GM12892 (cell line): ENCODE results near the gene SNX27.
"Not testable (repeated sequence)": the region's sequence is repeated elsewhere in the genome, so short reads cannot be mapped to it uniquely, and the experiment has no call there.

Source experiments
- DNase-seq: peaks from one replicate; pipeline ENCODE4 v3.0.0; 2011; ENCODE audit not compliant: insufficient read length
- FAIRE-seq: peaks from 2 replicates; lab custom pipeline; 2011; peaks lifted over from hg19 to GRCh38; lab: Jason Lieb, UNC
- POLR2A ChIP-seq: IDR thresholded peaks from 2 replicates; pipeline ENCODE4 v1.6.1; 2011; ENCODE audit warnings: low read depth, low read length, control low read depth
- POLR2AphosphoS5 ChIP-seq: IDR thresholded peaks from 2 replicates; pipeline ENCODE4 v1.6.1; 2011; ENCODE audit warnings: low read depth, low read length, control low read depth
- TAF1 ChIP-seq: IDR thresholded peaks from 2 replicates; pipeline ENCODE4 v1.6.1; 2011; ENCODE audit warnings: low read depth, mild to moderate bottlenecking, control low read depth, low read length, borderline replicate concordance

Gene SNX27

GRCh38 chr1:151720974-151721787 is 109.3 kb downstream of the SNX27 start, which contains the start of gene RIIAD1:
Gene RIIAD1 (plus strand): TSS chr1:151721522. CDS start chr1:151721537, 15 bp downstream.
- TF ChIP-seq POLR2A (no peak), POLR2AphosphoS5 (no peak), TAF1 (no peak)
- peak; percentile 89 for DNase-seq
- FAIRE-seq, result no peak

DNA sequence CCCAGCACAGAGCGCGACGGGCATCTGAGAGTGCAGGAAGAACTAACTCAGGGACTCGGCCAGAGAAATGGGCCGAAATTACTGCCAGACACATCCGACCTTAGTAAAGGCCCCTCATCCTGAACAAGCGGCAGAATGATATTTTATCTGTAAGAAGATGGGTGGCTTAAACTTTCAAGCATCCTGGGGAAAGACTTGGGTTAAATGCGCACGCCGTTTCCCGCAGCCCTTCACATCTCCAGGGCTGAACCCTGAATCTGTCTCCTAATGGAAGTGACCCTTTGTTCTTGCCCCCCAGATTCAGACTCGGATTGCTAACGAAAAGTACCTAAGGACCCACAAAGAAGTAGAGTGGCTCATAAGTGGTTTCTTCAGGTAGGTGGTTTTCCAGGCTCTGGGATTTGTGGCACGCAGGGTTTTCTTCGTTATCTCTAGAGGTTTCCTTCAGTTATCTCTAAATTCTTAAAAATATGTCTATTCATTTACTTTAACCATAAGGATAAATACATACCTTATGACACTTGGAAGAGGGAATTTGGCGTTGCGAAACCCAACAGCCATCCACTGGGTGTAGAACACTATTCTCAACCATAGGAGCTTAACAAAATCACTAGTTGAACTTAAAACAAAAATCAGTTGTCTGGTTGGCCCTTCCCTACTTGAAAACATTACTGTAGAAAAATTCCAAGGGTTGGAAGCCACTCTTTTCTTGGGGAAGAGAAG is 110.1 kb downstream of the SNX27 start:
- TF ChIP-seq TAF1 (no peak), POLR2AphosphoS5 (no peak), POLR2A (no peak)
- DNase-seq, result no peak

GRCh38 chr1:151723726-151724370 is 112.0 kb downstream of the SNX27 start:
- FAIRE-seq, result no peak
- DNase-seq, result no peak
- TF ChIP-seq POLR2AphosphoS5 (no peak), TAF1 (no peak), POLR2A (no peak)

More for the DNA sequence above, 110.1 kb downstream of the SNX27 start:
- no peak for FAIRE-seq

GRCh38 chr1:151728151-151729054 is 116.6 kb downstream of the SNX27 start:
- DNase-seq (no peak), FAIRE-seq (no peak)
- TF ChIP-seq POLR2AphosphoS5, result no peak
- no peak for TF ChIP-seq POLR2A
- no peak for TF ChIP-seq TAF1

GRCh38 chr1:151729157-151729965 is 117.5 kb downstream of the SNX27 start:
- FAIRE-seq, result no peak
- TF ChIP-seq POLR2A (no peak), POLR2AphosphoS5 (no peak), TAF1 (no peak)

DNA sequence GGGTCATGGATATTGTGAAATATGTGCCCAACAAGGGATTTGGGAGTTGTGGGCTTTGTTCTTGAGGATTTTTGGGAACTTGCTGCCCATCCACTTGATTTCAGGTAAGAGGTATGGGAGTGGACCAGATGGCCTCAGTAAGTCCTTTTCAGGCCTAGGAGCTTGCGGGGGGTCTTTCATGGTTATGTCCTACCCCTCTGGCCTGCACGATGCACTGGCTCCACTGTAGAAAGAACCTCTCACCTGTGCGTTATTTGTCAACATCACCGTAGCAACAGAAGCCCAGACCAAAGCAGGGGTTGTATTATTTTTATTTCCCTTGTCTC is 118.1 kb downstream of the SNX27 start:
- no peak for FAIRE-seq
- DNase-seq, result no peak
- TF ChIP-seq POLR2AphosphoS5 (no peak), POLR2A (no peak), TAF1 (no peak)

More at GRCh38 chr1:151729157-151729965, 117.5 kb downstream of the SNX27 start:
- no peak for DNase-seq

DNA sequence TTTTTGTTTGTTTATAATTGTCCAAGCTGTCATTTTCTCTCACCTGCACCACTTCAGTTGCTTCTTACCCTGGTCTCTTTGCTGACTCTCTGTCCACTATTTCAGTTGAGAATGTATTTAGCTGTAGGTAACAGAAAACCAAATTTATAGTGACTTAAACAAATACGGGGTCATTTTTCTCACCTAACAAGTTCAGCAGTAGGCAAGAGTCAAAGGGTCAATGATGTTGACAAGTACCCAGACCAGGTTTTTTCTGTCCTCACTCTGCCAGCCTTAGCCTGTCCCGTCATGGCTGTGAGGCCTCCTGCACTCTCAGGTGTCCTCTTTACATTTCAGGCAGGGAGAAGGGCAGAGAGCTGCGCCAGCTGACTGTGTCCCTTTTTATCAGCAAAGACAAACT is 121.3 kb downstream of the SNX27 start:
- TF ChIP-seq POLR2AphosphoS5, result no peak
- no peak for TF ChIP-seq POLR2A
- no peak for TF ChIP-seq TAF1
- DNase-seq (no peak), FAIRE-seq (no peak)

DNA sequence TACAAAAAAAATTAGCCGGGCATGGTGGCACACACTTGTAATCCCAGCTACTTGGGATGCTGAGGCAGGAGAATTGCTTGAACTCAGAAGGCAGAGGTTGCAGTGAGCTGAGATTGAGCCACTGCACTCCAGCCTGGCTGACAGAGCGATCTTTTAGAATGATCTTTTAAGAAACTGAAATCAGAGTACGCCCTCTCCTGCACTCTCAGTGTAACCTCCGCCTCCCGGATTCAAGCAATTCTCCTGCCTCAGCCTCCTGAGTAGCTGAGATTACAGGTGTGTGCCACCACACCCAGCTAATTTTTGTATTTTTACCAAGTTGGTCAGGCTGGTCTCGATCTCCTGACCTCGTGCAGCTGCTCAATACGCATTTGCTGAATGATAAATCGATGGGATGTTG is 122.1 kb downstream of the SNX27 start:
- not testable (repeated sequence) for DNase-seq, FAIRE-seq

GRCh38 chr1:151737026-151737425 is 125.2 kb downstream of the SNX27 start:
- no peak for DNase-seq
- TF ChIP-seq TAF1, result no peak
- TF ChIP-seq POLR2A, result no peak
- TF ChIP-seq POLR2AphosphoS5, result no peak
- FAIRE-seq, result no peak

GRCh38 chr1:151737479-151737878 is 125.6 kb downstream of the SNX27 start:
- no peak for DNase-seq
- TF ChIP-seq TAF1 (no peak), POLR2A (no peak), POLR2AphosphoS5 (no peak)
- FAIRE-seq, result no peak
